SK-N-SH (cell line): Measurements from ENCODE around the gene CALB2. TPM values are rescaled to one million over a fixed set of nuclear protein-coding genes. Genes with fewer than 3 reads are reported as not detected.

Experiments used
- CTCF ChIA-PET: fragments of 300-600, 350-600 bp; formaldehyde crosslinking; extraction: SDS; loops from one replicate; lab custom pipeline; 2021; lab: Yijun Ruan, JAX
- POLR2A ChIA-PET: fragments of 350-600 bp; sonication (Branson Sonifier 250); formaldehyde crosslinking; extraction: SDS; loops from one replicate; lab custom pipeline; 2020; ENCODE audit warnings: antibody characterized with exemption, inconsistent platforms; lab: Yijun Ruan, JAX
- DNase-seq: peaks from one replicate; pipeline ENCODE4 v3.0.0; 2012
- H2AFZ ChIP-seq: fragments of 200-600 bp; sonication (generic); 2 replicates; pipeline ENCODE4 v1.8.1; 2016; ENCODE audit warnings: antibody characterized with exemption, mild to moderate bottlenecking, low read depth
- H3F3A ChIP-seq: fragments of 200-600 bp; sonication (generic); replicated peaks from 2 replicates; pipeline ENCODE3; 2016; ENCODE audit warnings: antibody characterized with exemption, mild to moderate bottlenecking; ENCODE audit not compliant: insufficient read depth
- H3K27ac ChIP-seq, 2 experiments: fragments of 200-500 bp in 1 of 2; fragments of 200-600 bp in 1 of 2; sonication (Bioruptor generic) in 1 of 2; sonication (generic), shearing (Covaris generic) in 1 of 2; 2 replicates each; pipeline versions ENCODE4 v1.5.1 to v1.6.1; 2014 to 2016; ENCODE audit warnings: low read depth in 2 of 2, inconsistent platforms in 1 of 2, low read length in 1 of 2, mild to moderate bottlenecking in 1 of 2, mixed read lengths in 1 of 2
- H3K27me3 ChIP-seq: fragments of 200-600 bp; sonication (generic), shearing (Covaris generic); 2 replicates; pipeline ENCODE4 v1.6.1; 2016; ENCODE audit warnings: mixed run types; ENCODE audit not compliant: insufficient read depth
- H3K36me3 ChIP-seq, 2 experiments: fragments of 200-500 bp in 1 of 2; fragments of 200-600 bp in 1 of 2; sonication (Bioruptor generic) in 1 of 2; sonication (generic) in 1 of 2; replicated peaks in 1 of 2; 2 replicates each; pipeline versions ENCODE3 to v1.5.1; 2014 to 2016; ENCODE audit warnings: low read length in 1 of 2, mild to moderate bottlenecking in 1 of 2; ENCODE audit not compliant: insufficient read depth in 2 of 2, control insufficient read depth in 1 of 2
- H3K4me1 ChIP-seq, 2 experiments: fragments of 200-500 bp in 1 of 2; fragments of 200-600 bp in 1 of 2; sonication (Bioruptor generic) in 1 of 2; sonication (generic), shearing (Covaris generic) in 1 of 2; 2 replicates each; pipeline versions ENCODE4 v1.5.1 to v1.6.1; 2014 to 2016; ENCODE audit warnings: low read depth in 1 of 2, low read length in 1 of 2, mixed run types in 1 of 2; ENCODE audit not compliant: insufficient read depth in 2 of 2, control insufficient read depth in 1 of 2
- H3K4me2 ChIP-seq: fragments of 200-600 bp; sonication (generic), shearing (Covaris generic); 2 replicates; pipeline ENCODE4 v1.6.1; 2017; ENCODE audit warnings: mixed run types
- H3K4me3 ChIP-seq, 2 experiments: fragments of 200-500 bp in 1 of 2; fragments of 200-600 bp in 1 of 2; sonication (Bioruptor generic) in 1 of 2; sonication (generic), shearing (Covaris generic) in 1 of 2; 2 replicates each; pipeline versions ENCODE4 v1.5.1 to v1.8.1; 2014 to 2016; ENCODE audit warnings: low read depth in 2 of 2, inconsistent platforms in 1 of 2, low read length in 1 of 2, mild to moderate bottlenecking in 1 of 2, mixed read lengths in 1 of 2, moderate library complexity in 1 of 2
- H3K79me2 ChIP-seq: fragments of 200-600 bp; sonication (generic); 2 replicates; pipeline ENCODE4 v1.8.1; 2017; ENCODE audit warnings: mild to moderate bottlenecking; ENCODE audit not compliant: insufficient read depth
- H3K9ac ChIP-seq: fragments of 200-600 bp; sonication (generic); 2 replicates; pipeline ENCODE4 v1.6.1; 2017; ENCODE audit warnings: mixed run types
- H3K9me2 ChIP-seq: fragments of 200-600 bp; sonication (generic); 2 replicates; pipeline ENCODE4 v1.6.1; 2017; ENCODE audit warnings: mixed run types
- H3K9me3 ChIP-seq: fragments of 200-600 bp; sonication (generic); 2 replicates; pipeline ENCODE4 v1.6.1; 2017; ENCODE audit warnings: mixed run types, mild to moderate bottlenecking, moderate library complexity
- H4K20me1 ChIP-seq: fragments of 200-600 bp; sonication (generic); 2 replicates; pipeline ENCODE4 v1.6.1; 2017; ENCODE audit warnings: mild to moderate bottlenecking, mixed run types; ENCODE audit not compliant: insufficient read depth
- CHD2 ChIP-seq: fragments of 150-350 bp; IDR thresholded peaks from 2 replicates; pipeline ENCODE4 v1.6.1; 2018; ENCODE audit warnings: low read length; ENCODE audit not compliant: partially characterized antibody
- ELF1 ChIP-seq: IDR thresholded peaks from 2 replicates; pipeline ENCODE4 v1.4.0; 2012
- EZH2phosphoT487 ChIP-seq: fragments of 200-600 bp; sonication (generic); IDR thresholded peaks from 2 replicates; pipeline ENCODE4 v1.6.1; 2017; ENCODE audit warnings: low read depth, mixed run types, mild to moderate bottlenecking, antibody characterized with exemption, moderate library complexity, borderline replicate concordance
- FOSL2 ChIP-seq: IDR thresholded peaks from 2 replicates; pipeline ENCODE4 v1.4.0; 2012; ENCODE audit warnings: low read depth, mild to moderate bottlenecking, moderate library complexity, borderline replicate concordance
- FOXJ3 ChIP-seq: sonication (generic); formaldehyde crosslinking; IDR thresholded peaks from 2 replicates; pipeline ENCODE4 v1.5.1; 2020; ENCODE audit warnings: mild to moderate bottlenecking, missing genetic modification reagents
- GATA2 ChIP-seq: sonication (generic); formaldehyde crosslinking; IDR thresholded peaks from 2 replicates; pipeline ENCODE4 v1.5.0; 2020; ENCODE audit warnings: mild to moderate bottlenecking, missing genetic modification reagents
- MEF2A ChIP-seq: IDR thresholded peaks from 2 replicates; pipeline ENCODE4 v1.4.0; 2012; ENCODE audit warnings: low read depth, borderline replicate concordance
- MXI1 ChIP-seq: IDR thresholded peaks from 2 replicates; pipeline ENCODE4 v1.6.1; 2012; ENCODE audit warnings: mild to moderate bottlenecking, low read depth, low read length, improper control_type of control experiment
- NFIC ChIP-seq: IDR thresholded peaks from 2 replicates; pipeline ENCODE4 v1.4.0; 2012; ENCODE audit warnings: borderline replicate concordance
- POLR2AphosphoS5 ChIP-seq: IDR thresholded peaks from 2 replicates; pipeline ENCODE4 v1.6.1; 2012; ENCODE audit warnings: low read depth, low read length
- RAD21 ChIP-seq: IDR thresholded peaks from 2 replicates; pipeline ENCODE4 v1.6.1; 2012; ENCODE audit warnings: mild to moderate bottlenecking, low read length
- RFX5 ChIP-seq: IDR thresholded peaks from 2 replicates; pipeline ENCODE4 v1.6.1; 2012; ENCODE audit warnings: mild to moderate bottlenecking, improper control_type of control experiment, low read length
- RXRA ChIP-seq: IDR thresholded peaks from 2 replicates; pipeline ENCODE4 v1.4.0; 2012; ENCODE audit warnings: low read depth, mild to moderate bottlenecking, borderline replicate concordance
- SIN3A ChIP-seq: IDR thresholded peaks from 2 replicates; pipeline ENCODE4 v1.6.1; 2012; ENCODE audit warnings: low read depth, mild to moderate bottlenecking, low read length, moderate library complexity, borderline replicate concordance
- WGBS: methylation state at CpG from one replicate; pipeline ENCODE4 v1.1.6; 2017; ENCODE audit warnings: low lambda C conversion rate; 5-methylcytosine and 5-hydroxymethylcytosine counted together
- polyA plus RNA-seq, 3 experiments: library from polyadenylated mRNA; depleted of rRNA; stranded (reverse); fragments of >200 nt; gene quantifications; 2 replicates each; pipeline ENCODE4 v1.2.3, GENCODE V29; 2012
- TF ChIP-seq, protein P1 (sequence below): fragments of 150-350 bp; IDR thresholded peaks from 2 replicates; pipeline ENCODE4 v1.6.1; 2017; ENCODE audit warnings: antibody characterized with exemption, low read length, low read depth, borderline replicate concordance
- TF ChIP-seq, protein P2 (sequence below): fragments of 150-350 bp; IDR thresholded peaks from 2 replicates; pipeline ENCODE4 v1.6.1; 2016; ENCODE audit warnings: mild to moderate bottlenecking, low read depth, low read length
- TF ChIP-seq, protein P3 (sequence below): IDR thresholded peaks from 2 replicates; pipeline ENCODE4; 2012

Gene CALB2
- polyA plus RNA-seq, 1 of the 3 experiments (the other 2 are of a cell fraction), result 0.12 TPM

DNA sequence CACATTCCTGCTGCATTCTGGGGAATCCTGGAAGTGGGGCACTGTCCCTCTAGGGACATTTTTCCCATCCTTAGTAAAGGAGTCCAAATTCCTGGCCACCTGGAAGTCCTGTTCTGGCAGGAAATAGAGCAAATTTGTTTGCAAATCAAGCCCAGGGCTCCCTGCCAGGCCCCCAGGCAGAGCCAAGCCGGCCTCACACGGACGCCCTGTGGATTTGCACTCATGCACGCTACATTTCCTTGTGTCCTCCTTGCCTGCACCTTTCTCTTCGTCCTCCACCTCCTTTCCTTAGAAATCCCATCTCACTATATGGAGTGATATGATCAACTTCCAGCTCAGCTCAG lies 7.0 kb upstream of the CALB2 start (continued):
- TF ChIP-seq, protein P1, sequence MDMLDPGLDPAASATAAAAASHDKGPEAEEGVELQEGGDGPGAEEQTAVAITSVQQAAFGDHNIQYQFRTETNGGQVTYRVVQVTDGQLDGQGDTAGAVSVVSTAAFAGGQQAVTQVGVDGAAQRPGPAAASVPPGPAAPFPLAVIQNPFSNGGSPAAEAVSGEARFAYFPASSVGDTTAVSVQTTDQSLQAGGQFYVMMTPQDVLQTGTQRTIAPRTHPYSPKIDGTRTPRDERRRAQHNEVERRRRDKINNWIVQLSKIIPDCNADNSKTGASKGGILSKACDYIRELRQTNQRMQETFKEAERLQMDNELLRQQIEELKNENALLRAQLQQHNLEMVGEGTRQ, result no peak

DNA sequence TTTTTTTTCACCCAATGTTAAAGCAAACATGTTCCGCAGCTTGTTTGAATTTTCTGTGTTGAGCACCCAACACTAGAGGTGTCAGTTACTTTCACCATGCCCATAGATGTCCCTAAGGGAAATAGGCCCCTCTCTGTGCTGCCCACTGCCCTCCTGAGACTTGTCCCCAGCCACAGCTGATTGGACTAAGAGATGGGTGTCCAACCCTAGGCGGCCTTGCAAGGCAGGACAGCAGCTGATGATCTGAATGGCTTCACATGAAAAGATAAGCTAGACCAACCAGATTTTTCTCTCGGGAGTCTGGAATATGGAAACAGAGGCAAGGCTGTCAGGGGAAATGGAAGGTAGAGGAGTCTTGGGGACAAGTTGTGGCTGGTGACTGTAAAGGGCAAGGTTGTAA lies 6.1 kb upstream of the CALB2 start:
- H3K4me2 ChIP-seq, result no peak overlapping the region
- no peak for DNase-seq
- TF ChIP-seq RFX5, result no peak
- no peak for TF ChIP-seq NFIC
- no peak for TF ChIP-seq GATA2 (CRISPR knock-in tag)
- TF ChIP-seq MXI1, result no peak
- TF ChIP-seq FOXJ3 (CRISPR knock-in tag), result no peak
- no peak for TF ChIP-seq MEF2A
- no peak for TF ChIP-seq RXRA
- TF ChIP-seq, protein P2, sequence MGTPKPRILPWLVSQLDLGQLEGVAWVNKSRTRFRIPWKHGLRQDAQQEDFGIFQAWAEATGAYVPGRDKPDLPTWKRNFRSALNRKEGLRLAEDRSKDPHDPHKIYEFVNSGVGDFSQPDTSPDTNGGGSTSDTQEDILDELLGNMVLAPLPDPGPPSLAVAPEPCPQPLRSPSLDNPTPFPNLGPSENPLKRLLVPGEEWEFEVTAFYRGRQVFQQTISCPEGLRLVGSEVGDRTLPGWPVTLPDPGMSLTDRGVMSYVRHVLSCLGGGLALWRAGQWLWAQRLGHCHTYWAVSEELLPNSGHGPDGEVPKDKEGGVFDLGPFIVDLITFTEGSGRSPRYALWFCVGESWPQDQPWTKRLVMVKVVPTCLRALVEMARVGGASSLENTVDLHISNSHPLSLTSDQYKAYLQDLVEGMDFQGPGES, result no peak
- TF ChIP-seq, protein P1, result no peak
- no peak for TF ChIP-seq CHD2
- TF ChIP-seq RAD21, result no peak
- no peaks in the 10 kb centered on the region; a peak in 1 of 4 replicates for H3K4me1 ChIP-seq
- H3K36me3 ChIP-seq, result no peaks in the 10 kb centered on the region
- peaks cover 16% of the 10 kb centered on the region; the same call in 1 of the 2 replicates for H3K27me3 ChIP-seq
- H3K9me3 ChIP-seq, result no peaks in the 10 kb centered on the region
- POLR2A ChIA-PET, result no interaction called here
- H3K4me3 ChIP-seq, result no peak overlapping the region
- no peaks in the 10 kb centered on the region for H3K79me2 ChIP-seq
- H2AFZ ChIP-seq, result no peak overlapping the region
- no peaks in the 10 kb centered on the region for H3F3A ChIP-seq
- H3K9ac ChIP-seq, result no peak overlapping the region
- WGBS, result 34% methylated on average over 3 of the region's 3 CpGs
- H3K9me2 ChIP-seq, result no peaks in the 10 kb centered on the region
- CTCF ChIA-PET, result interaction anchor here (1.1 to 4.5 kb wide), 4 partner anchors 9 to 60 kb away, joined by 3 to 17 read pairs (median 8); no protein-coding TSS in a partner anchor
- H3K27ac ChIP-seq, result no peak overlapping the region
- no peaks in the 10 kb centered on the region for H4K20me1 ChIP-seq

DNA sequence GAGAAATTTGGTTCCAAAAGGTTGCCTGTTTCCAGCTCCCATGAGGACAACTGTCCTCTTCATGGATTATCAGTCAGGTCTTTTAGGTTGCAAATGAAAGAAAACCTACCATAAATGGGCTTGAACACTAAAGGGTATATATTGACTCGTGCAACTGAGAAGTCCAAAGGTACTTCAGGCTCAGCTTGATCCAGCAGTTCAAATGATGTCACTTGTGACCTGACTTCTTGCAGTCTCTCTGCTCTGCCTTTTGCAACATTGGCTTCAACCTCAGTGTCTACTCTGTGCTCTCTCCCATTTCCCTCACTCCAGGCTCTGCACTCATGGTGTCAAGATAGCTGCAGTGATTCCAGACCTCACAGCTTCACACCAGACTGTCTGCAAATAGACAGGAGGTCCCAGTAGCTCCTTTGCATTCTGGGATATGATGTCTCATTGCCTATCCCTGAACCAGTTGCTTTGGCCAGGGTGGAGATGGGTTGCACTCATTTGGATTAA lies 5.5 kb upstream of the CALB2 start:
- no peak overlapping the region for H3K4me3 ChIP-seq
- H4K20me1 ChIP-seq, result no peaks in the 10 kb centered on the region
- H3K4me2 ChIP-seq, result no peak overlapping the region
- no peaks in the 10 kb centered on the region for H3K9me2 ChIP-seq
- POLR2A ChIA-PET, result no interaction called here
- DNase-seq, result no peak
- no peaks in the 10 kb centered on the region for H3F3A ChIP-seq
- CTCF ChIA-PET, result interaction anchor here (1.0 to 4.5 kb wide), 4 partner anchors 8 to 59 kb away, joined by 3 to 17 read pairs (median 6); no protein-coding TSS in a partner anchor
- H3K79me2 ChIP-seq, result no peaks in the 10 kb centered on the region
- no peaks in the 10 kb centered on the region for H3K9me3 ChIP-seq
- H3K9ac ChIP-seq, result no peak overlapping the region
- 0% methylated on average over 1 of the region's 1 CpG for WGBS
- no peak overlapping the region for H2AFZ ChIP-seq
- TF ChIP-seq EZH2phosphoT487, result no peak
- TF ChIP-seq RAD21, result no peak
- TF ChIP-seq, protein P1, result no peak
- TF ChIP-seq SIN3A, result no peak
- TF ChIP-seq, protein P3, sequence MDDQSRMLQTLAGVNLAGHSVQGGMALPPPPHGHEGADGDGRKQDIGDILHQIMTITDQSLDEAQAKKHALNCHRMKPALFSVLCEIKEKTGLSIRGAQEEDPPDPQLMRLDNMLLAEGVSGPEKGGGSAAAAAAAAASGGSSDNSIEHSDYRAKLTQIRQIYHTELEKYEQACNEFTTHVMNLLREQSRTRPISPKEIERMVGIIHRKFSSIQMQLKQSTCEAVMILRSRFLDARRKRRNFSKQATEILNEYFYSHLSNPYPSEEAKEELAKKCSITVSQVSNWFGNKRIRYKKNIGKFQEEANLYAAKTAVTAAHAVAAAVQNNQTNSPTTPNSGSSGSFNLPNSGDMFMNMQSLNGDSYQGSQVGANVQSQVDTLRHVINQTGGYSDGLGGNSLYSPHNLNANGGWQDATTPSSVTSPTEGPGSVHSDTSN, result no peak
- TF ChIP-seq POLR2AphosphoS5, result no peak
- TF ChIP-seq ELF1, result no peak
- TF ChIP-seq FOSL2, result no peak
- peaks cover 0 to 5% of the 10 kb centered on the region in 2 experiments; a peak in 1 of 4 replicates for H3K4me1 ChIP-seq
- H3K27me3 ChIP-seq, result peaks cover 16% of the 10 kb centered on the region; the same call in 1 of the 2 replicates
- no peak overlapping the region for H3K27ac ChIP-seq
- H3K36me3 ChIP-seq, result no peaks in the 10 kb centered on the region
